GM19035 (cell line): ENCODE results near the gene NDC1.

Source experiments
- ATAC-seq: cut with Tn5 transposase; IDR thresholded peaks from one replicate; pipeline ENCODE4 v1.9.1; 2021; ENCODE audit not compliant: unreplicated experiment

NDC1 gene

DNA sequence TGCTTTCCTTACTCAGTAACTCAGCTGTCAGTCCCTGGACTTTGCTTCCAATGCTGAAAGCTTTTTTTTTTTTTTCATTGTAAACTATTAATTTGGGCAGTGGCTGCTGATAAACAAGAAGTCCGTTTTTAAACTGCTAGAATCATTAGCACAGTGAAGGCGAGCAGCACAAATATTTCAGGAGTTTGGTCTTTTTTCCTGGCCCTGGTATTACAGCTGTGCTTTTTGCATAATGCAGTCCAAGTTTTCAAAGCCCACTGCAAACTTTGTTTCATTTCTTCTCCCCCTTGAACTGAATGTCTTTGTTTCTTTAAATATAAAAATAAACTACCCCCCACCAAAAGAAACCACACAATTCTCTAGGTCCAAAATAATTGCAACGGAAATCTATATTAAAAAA, 105.7 kb downstream of the NDC1 start:
- no peak for ATAC-seq

DNA sequence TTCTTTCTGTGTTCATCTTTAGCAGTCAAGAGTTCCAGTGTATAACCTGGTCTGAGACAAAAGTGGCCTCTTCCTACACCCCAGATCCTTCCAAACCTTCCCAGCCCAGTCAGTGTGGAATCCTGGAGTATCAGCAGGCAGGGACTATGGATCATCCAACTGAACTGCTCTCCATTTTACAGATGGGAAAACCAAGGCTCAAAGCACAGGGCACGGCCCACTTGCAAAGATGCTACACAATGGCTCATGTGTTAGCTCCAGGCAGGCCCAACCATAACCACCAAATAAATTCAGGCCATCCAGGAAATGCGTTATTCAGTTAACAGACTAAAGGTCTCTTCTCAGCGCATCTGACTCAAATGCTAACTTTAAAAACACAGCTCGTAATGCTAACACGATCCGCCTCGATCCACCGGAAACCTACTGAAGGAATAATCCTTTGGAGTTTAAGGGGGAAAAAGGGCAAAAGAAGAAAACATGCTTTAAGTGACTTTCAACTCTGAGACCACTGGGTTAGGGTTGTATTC, 106.3 kb downstream of the NDC1 start:
- no peak for ATAC-seq

- no peak for ATAC-seq
Measured at GRCh38 chr1:53731043-53731600, 107.0 kb downstream of the NDC1 start.

DNA sequence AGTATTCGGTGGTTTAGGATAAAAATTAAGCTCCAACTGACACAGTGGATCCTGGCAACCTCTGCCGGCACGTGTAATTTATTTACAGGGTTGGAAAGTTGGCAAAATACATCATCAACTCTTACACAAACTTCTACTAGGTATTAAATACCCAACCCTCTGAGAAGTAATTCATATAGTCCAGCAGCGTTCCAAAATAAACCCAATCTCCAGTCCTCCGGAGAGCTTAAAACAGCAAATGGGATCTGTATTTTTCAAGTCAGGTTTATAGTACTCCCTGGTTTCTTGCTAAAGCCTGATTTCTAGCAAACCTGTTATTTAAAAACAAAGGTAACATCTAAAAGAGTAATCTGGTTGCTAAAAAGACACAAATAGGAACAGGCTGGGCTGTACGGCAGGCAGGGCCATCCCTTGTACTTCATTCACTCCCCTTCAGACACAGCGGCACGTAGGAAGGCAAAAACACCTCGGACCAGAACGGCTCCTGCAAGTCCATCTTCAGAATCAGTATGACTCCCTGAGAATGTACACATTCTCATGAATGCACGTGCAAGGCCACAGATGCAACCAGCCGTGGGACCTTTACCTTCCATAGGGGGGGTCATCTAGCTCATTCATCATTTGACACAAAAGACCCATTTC, 107.8 kb downstream of the NDC1 start:
- ATAC-seq = no peak

GRCh38 chr1:53729456-53730223, 108.5 kb downstream of the NDC1 start:
- no peak for ATAC-seq

DNA sequence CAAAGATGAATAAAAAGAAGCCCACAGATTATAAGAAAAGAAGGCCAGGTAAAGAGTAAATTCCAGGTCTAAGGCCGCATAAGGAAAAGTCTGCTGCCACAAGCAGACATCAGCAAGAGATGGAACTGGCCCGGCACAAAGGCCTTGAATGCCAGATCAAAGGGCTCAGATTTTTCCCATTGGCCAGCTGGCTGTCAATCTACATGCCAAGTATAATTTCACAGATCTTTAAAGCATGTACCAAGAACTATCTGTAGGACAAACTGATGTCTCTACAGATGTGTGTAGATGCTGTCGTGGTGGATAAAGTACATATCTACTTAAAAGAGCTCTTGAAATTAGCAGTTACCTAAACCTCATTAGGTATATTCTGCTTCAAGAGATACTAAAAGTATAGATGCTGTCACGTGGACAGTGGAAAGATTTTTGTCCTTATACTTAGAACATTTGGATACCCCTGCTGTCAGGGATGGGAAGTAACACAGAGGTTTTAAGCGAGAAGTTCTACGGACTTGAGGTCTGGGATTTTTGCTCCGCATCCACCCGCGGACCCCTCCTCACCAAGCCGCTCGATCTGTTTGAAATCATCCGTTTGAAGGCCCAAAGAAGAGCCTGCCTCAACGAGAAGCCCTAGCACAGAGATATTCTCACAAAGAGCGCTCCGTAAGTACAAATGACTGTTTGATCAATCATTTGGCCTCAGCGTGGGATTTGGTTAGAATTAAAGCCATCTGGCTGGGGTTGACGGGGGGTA, 109.2 kb downstream of the NDC1 start:
- no peak for ATAC-seq

DNA sequence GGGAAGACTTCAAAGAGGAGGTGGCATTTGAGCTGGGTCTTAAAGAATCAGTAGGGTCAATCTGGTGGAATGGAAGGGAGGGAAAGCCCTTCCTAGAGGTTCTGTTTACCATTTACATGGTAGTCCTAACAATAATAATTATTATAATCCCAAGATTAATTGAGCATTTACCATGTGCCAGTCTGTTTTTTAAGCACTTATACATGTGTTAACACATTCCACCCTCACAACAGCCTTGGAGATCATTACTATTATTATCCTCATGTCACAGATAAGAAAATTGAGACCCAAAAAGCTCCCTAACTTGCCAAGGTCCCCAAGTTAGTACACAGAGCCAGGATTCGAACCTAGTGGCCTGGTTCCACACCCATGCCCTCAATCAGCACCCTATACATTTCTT, 109.9 kb downstream of the NDC1 start:
- no peak for ATAC-seq

GRCh38 chr1:53727461-53728092, 110.5 kb downstream of the NDC1 start:
- ATAC-seq = no peak

DNA sequence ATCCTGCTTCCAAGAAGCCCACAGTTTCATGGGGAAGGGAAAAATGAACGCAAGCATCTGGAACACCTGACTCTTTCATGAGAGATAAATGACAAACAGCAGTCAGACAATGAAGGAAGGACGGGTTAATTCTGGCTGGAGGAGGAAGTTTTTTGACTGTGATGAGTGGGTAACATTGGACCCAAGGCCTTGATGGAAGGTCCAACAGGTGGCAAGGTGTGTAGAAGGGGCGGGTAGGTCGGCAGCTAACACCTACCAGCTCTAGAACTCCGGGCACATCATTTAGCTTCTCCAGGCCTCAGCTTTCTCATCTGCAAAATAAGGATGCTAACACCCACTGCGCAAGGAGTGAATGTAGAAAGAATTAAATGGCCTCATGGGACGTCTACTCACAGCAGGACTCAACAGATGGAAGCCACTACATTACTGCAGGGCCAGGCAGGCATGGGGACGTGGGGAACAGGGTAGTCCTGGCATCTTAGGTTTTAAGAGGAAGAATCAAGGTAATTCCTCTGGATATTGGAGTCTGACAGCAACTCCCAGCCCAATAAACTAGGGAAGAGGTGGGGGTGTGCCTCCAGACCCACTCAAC, 112.0 kb downstream of the NDC1 start:
- ATAC-seq = no peak

DNA sequence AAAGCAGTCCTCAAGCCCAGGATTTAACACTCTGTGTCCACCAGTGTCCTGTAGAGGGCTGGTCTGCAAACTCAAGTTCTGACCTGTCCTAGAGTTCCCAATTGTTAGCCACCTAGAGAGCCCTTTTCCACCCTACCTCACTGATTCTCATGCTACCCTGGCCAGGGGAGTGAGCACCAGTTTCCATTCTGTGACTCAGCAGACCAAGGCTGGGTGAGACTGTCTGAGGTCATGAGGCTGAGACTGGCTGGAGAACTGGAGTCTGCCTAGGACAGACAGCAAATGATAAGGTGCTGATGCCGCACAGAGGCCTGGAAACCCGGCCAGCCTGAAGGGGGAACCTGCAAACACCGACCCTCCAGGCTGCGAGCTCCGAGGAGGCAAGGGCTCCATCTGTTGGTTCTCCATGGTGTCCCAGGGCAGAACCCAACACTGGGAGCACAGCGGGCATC, 112.8 kb downstream of the NDC1 start:
- ATAC-seq = no peak

DNA sequence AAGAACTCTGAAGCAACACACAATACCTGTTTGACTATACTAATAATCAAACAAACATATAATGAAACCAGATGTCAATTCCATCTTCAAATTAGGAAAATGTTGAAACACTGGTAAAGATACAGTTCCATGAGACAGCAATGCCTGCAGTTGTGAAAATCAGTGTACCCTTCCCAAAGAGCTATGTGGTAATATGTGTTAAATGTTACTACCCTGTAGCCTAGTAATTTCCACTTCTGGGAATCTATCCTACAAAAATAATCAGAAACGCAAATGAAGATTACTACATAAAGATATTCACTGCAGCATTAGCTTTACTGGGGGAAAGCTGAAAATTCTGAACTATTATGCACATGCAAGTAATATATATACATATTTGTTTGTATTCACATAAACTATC, 116.1 kb downstream of the NDC1 start:
- ATAC-seq = no peak

DNA sequence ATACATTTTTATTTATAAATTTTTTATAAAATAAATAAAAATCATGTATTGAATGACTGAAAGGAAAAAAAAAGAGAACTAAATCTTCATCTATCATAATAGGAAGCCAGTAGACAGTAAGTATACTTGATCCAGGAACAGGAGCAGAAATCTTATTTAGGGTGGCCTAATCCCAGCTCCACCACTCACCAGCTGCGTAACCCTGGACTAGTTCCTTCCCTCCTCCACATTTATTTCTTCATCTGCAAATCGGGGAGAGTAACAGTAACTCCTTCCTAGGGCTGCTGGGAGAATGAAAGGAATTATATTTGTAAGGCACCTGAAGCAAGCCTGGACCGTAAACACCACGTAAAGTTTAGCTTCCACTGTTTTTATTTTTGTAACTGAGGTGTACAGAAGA, 117.0 kb downstream of the NDC1 start:
- ATAC-seq = no peak

DNA sequence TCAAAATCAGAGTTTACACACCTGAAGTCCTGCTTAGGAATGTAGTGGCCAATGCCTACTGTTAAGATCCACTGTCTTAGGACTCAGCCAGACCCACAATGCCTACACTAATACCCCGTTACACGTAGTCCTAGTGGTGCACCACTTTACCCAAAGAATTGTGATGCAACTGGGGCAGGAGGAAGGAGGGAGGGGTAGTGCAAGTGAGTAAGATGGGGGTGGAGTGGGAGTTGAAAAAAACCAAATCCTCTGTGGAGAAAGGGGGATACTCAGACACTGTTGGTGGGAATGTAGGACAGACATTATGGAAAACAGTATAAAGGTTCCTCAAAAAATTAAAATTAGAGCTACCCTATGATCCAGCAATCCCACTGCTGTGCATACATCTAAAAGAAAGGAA, 118.6 kb downstream of the NDC1 start:
- ATAC-seq = no peak

DNA sequence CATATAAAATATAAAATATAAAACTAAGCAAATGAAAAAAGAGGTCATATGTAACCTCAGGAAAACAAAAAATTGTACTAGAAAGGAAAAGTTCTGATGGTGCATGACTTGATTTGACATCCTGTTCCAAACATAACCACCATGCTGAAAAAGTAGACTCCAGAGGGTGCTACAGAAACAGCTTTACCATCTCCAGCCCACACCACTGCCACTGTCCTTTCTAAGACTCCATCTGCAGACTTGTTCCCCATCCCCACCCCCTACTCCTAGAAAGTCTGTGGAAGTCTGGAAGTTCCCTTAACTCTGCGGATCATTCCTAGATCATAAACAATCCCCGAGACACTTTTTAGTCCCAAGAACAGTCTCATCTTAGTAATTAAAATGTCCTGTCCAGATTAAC, 119.7 kb downstream of the NDC1 start:
- ATAC-seq = no peak

- ATAC-seq = no peak
Measured at GRCh38 chr1:53717025-53717804, 120.9 kb downstream of the NDC1 start.

DNA sequence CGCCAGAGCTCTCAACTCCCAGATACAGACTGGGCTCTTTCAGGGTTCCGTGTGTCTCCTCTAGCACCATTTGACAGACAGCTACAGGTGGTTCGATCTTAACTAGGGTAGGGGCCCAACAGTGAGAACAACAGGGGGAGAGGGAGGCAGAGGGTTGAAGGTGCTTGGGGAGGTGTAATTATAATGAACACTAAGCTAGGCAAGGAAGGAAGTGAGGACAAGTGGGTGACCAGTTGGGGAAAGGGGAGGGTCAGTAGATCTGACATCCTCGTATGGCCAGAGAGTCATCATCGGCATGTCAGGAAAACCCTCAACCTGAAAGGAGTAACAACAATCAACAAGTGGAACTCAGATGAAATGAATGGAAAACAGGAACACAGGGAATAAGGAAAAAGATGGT, 121.9 kb downstream of the NDC1 start:
- ATAC-seq = no peak

DNA sequence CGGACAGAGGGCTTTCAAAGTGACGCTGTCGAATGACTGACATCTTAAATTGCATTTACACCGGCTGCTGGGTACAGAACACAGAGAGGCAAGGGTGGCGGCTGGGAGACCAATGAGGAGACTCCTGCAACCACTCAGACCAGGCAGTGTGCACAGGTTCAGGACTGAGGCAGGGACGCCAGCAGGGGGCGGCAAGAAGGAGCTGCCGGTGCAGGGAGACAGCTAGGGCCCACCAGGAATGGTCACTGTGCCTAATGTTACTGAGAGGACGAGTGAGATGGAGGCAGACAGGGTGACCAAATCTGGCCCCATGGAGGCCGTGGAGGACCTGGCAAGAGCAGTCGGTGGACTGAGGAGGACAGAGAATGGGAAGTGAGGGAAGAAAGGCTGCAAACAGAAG, 122.6 kb downstream of the NDC1 start:
- ATAC-seq = no peak
